ENCODE data around the gene TMEM233. TPM values are rescaled to one million over a fixed set of nuclear protein-coding genes. Genes with fewer than 3 reads are reported as not detected.

Gene TMEM233
- total and polyA plus RNA-seq, 2 experiments from 2014 or later, result 0.33 TPM; not detected in 1

- no peaks in the 10 kb centered on the region for H3F3A ChIP-seq (ENCODE audit: insufficient read depth)
- H3K27me3 ChIP-seq (replicated peaks; ENCODE audit: insufficient read depth), result no peaks in the 10 kb centered on the region
- no peak overlapping the region for H3K4me3 ChIP-seq
- H3K9me2 ChIP-seq (ENCODE audit: insufficient read depth), result no peaks in the 10 kb centered on the region
- no peaks in the 10 kb centered on the region for H4K20me1 ChIP-seq (ENCODE audit: insufficient read depth)
- no peak for DNase-seq
- TF ChIP-seq EZH2 (IDR thresholded peaks at IDR 0.05; ENCODE audit: insufficient read depth, poor library complexity, severe bottlenecking) (no peak), EZH2phosphoT487 (IDR thresholded peaks at IDR 0.05; ENCODE audit: insufficient read depth, low read depth) (no peak)
- H3K9me3 ChIP-seq (ENCODE audit: low read depth), result no peaks in the 10 kb centered on the region
- peaks cover 4% of the 10 kb centered on the region for H3K79me2 ChIP-seq (ENCODE audit: insufficient read depth)
- peaks cover 2% of the 10 kb centered on the region; the same call in 1 of the 2 replicates for H3K4me1 ChIP-seq (ENCODE audit: insufficient read depth)
- no peaks in the 10 kb centered on the region for H3K36me3 ChIP-seq (ENCODE audit: low read depth)
- WGBS, 2 experiments (ENCODE audit: low coverage in 1 of 2, low lambda C conversion rate in 2 of 2, missing lambda C conversion rate in 2 of 2), result 21 to 25% methylated on average over 4 of the region's 4 CpGs
- no peak overlapping the region for H2AFZ ChIP-seq
- in situ Hi-C loops (cut with MboI), result no loop called here
- no peak overlapping the region for H3K27ac ChIP-seq
- no peak overlapping the region for H3K4me2 ChIP-seq (ENCODE audit: unreplicated experiment)
- H3K9ac ChIP-seq, result no peak overlapping the region
Measured at GRCh38 chr12:119661882-119662281, 68.3 kb downstream of the TMEM233 start.

- Histone ChIP-seq H3K27me3 (replicated peaks; ENCODE audit: insufficient read depth) (no peaks in the 10 kb centered on the region), H3F3A (ENCODE audit: insufficient read depth) (no peaks in the 10 kb centered on the region), H4K20me1 (ENCODE audit: insufficient read depth) (no peaks in the 10 kb centered on the region), H3K4me3 (no peak overlapping the region), H3K9me3 (ENCODE audit: low read depth) (no peaks in the 10 kb centered on the region), H3K36me3 (ENCODE audit: low read depth) (no peaks in the 10 kb centered on the region), H3K4me2 (ENCODE audit: unreplicated experiment) (no peak overlapping the region), H3K4me1 (ENCODE audit: insufficient read depth) (peaks cover 9% of the 10 kb centered on the region), H3K79me2 (ENCODE audit: insufficient read depth) (peaks cover 25% of the 10 kb centered on the region), H3K27ac (no peak overlapping the region), H3K9me2 (ENCODE audit: insufficient read depth) (no peaks in the 10 kb centered on the region), H2AFZ (no peak overlapping the region), H3K9ac (no peak overlapping the region)
- TF ChIP-seq EZH2phosphoT487 (IDR thresholded peaks at IDR 0.05; ENCODE audit: insufficient read depth, low read depth) (no peak), EZH2 (IDR thresholded peaks at IDR 0.05; ENCODE audit: insufficient read depth, poor library complexity, severe bottlenecking) (no peak)
- in situ Hi-C loops (cut with MboI), result no loop called here
- DNase-seq, result no peak
- WGBS, 2 experiments (ENCODE audit: low coverage in 1 of 2, low lambda C conversion rate in 2 of 2, missing lambda C conversion rate in 2 of 2), result 44 to 56% methylated on average over 1 of the region's 1 CpG
Measured at GRCh38 chr12:119664642-119665041, 71.1 kb downstream of the TMEM233 start.

DNA sequence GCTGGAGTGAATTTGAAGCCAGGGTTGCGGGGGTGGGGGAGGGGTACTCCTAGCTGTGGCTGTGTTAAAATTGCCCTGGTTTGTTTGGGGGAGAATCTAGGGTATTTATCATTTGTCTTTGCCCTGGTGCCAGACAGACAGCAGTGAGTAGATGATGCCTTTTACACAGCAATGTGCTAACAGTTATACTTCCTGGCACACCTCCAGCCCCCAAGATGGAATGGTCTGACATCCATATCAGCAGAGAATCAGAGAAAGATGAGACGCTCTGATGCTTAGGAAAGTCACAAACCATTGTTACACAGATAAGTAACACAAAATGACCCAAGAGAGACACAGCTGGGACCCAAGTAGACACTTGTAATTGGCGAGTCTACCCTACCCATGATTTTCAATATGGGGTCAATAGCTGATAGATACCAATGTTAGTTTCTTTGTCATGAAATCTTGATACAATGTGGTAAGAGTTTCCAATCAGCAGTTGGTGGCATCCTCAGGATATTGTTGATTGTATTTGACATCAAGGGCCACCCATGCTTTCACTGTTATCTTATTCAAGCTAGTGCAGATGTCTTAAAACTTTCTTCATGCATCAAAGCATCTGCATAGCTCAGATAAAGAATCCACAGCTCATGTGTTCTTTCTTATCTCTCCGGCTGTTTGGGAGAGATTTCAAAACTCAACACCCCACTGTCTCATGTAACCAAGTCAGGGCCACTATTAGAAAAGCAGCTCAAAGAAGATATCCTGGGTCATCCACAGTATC lies 71.8 kb downstream of the TMEM233 start:
- Histone ChIP-seq H3K36me3 (ENCODE audit: low read depth) (no peaks in the 10 kb centered on the region), H3F3A (ENCODE audit: insufficient read depth) (no peaks in the 10 kb centered on the region), H3K9me2 (ENCODE audit: insufficient read depth) (no peaks in the 10 kb centered on the region), H2AFZ (no peak overlapping the region), H3K9ac (no peak overlapping the region), H3K27me3 (replicated peaks; ENCODE audit: insufficient read depth) (no peaks in the 10 kb centered on the region), H3K79me2 (ENCODE audit: insufficient read depth) (peaks cover 32% of the 10 kb centered on the region), H3K27ac (no peak overlapping the region), H3K4me3 (no peak overlapping the region), H4K20me1 (ENCODE audit: insufficient read depth) (no peaks in the 10 kb centered on the region), H3K9me3 (ENCODE audit: low read depth) (no peaks in the 10 kb centered on the region), H3K4me1 (ENCODE audit: insufficient read depth) (peaks cover 16% of the 10 kb centered on the region), H3K4me2 (ENCODE audit: unreplicated experiment) (no peak overlapping the region)
- no peak for DNase-seq
- TF ChIP-seq EZH2phosphoT487 (IDR thresholded peaks at IDR 0.05; ENCODE audit: insufficient read depth, low read depth), result no peak
- no peak for TF ChIP-seq EZH2 (IDR thresholded peaks at IDR 0.05; ENCODE audit: insufficient read depth, poor library complexity, severe bottlenecking)
- 68 to 69% methylated on average over 4 of the region's 4 CpGs for WGBS, 2 experiments (ENCODE audit: low coverage in 1 of 2, low lambda C conversion rate in 2 of 2, missing lambda C conversion rate in 2 of 2)
- in situ Hi-C loops (cut with MboI), result no loop called here

- Histone ChIP-seq H3K9me2 (ENCODE audit: insufficient read depth) (no peaks in the 10 kb centered on the region), H3K27me3 (replicated peaks; ENCODE audit: insufficient read depth) (no peaks in the 10 kb centered on the region), H2AFZ (peak overlapping the region; percentile 96; the same call in 1 of the 2 replicates), H3K4me2 (ENCODE audit: unreplicated experiment) (no peak overlapping the region), H3K9ac (0 out of 2 replicates have a peak overlapping the region, but pooled peaks have one; percentile 50), H3K27ac (no peak overlapping the region), H3K79me2 (ENCODE audit: insufficient read depth) (peaks cover 42% of the 10 kb centered on the region), H3K36me3 (ENCODE audit: low read depth) (no peaks in the 10 kb centered on the region), H3K4me3 (no peak overlapping the region), H4K20me1 (ENCODE audit: insufficient read depth) (0 out of 2 replicates have a peak, but pooled peaks cover 5% of the 10 kb centered on the region), H3K4me1 (ENCODE audit: insufficient read depth) (peaks cover 16% of the 10 kb centered on the region), H3F3A (ENCODE audit: insufficient read depth) (no peaks in the 10 kb centered on the region), H3K9me3 (ENCODE audit: low read depth) (no peaks in the 10 kb centered on the region)
- DNase-seq, result no peak
- WGBS, 2 experiments (ENCODE audit: low coverage in 1 of 2, low lambda C conversion rate in 2 of 2, missing lambda C conversion rate in 2 of 2), result 37 to 52% methylated on average over 2 of the region's 2 CpGs
- no peak for TF ChIP-seq EZH2phosphoT487 (IDR thresholded peaks at IDR 0.05; ENCODE audit: insufficient read depth, low read depth)
- TF ChIP-seq EZH2 (IDR thresholded peaks at IDR 0.05; ENCODE audit: insufficient read depth, poor library complexity, severe bottlenecking), result no peak
- in situ Hi-C loops (cut with MboI), result no loop called here
Measured at GRCh38 chr12:119666226-119666795, 72.7 kb downstream of the TMEM233 start.
